ENCODE measurements around the gene MGMT.

The MGMT gene

GRCh38 chr10:129740532-129741279, 273.7 kb downstream of the MGMT start:
- Histone ChIP-seq H3K27me3 (ENCODE audit: insufficient read depth, poor library complexity, severe bottlenecking) (no peaks in the 10 kb centered on the region), H3K27ac (replicated peaks) (no peak overlapping the region), H3K4me3 (replicated peaks; ENCODE audit: insufficient read depth, low read length) (no peak overlapping the region)
- TF ChIP-seq POLR2AphosphoS5 (IDR thresholded peaks at IDR 0.05; ENCODE audit: low read depth): no peak
- no peak for TF ChIP-seq CTCF (IDR thresholded peaks at IDR 0.05; ENCODE audit: insufficient read depth, low read length)
- TF ChIP-seq REST (IDR thresholded peaks at IDR 0.05; ENCODE audit: insufficient replicate concordance, low read depth): no peak
- TF ChIP-seq GABPA (IDR thresholded peaks at IDR 0.05; ENCODE audit: low read depth): no peak
- no peak for TF ChIP-seq SPI1 (IDR thresholded peaks at IDR 0.05; ENCODE audit: borderline replicate concordance, low read depth)
- no peak for DNase-seq (ENCODE audit: low read depth in 1 of 2, low spot score in 1 of 2)

- Histone ChIP-seq H3K27me3 (ENCODE audit: insufficient read depth, poor library complexity, severe bottlenecking) (no peaks in the 10 kb centered on the region), H3K4me3 (replicated peaks; ENCODE audit: insufficient read depth, low read length) (no peak overlapping the region), H3K27ac (replicated peaks) (no peak overlapping the region)
- no peak for TF ChIP-seq POLR2AphosphoS5 (IDR thresholded peaks at IDR 0.05; ENCODE audit: low read depth)
- TF ChIP-seq CTCF (IDR thresholded peaks at IDR 0.05; ENCODE audit: insufficient read depth, low read length): no peak
- no peak for TF ChIP-seq SPI1 (IDR thresholded peaks at IDR 0.05; ENCODE audit: borderline replicate concordance, low read depth)
- no peak for TF ChIP-seq GABPA (IDR thresholded peaks at IDR 0.05; ENCODE audit: low read depth)
- TF ChIP-seq REST (IDR thresholded peaks at IDR 0.05; ENCODE audit: insufficient replicate concordance, low read depth): no peak
- DNase-seq (ENCODE audit: low read depth in 1 of 2, low spot score in 1 of 2): no peak
These were observed 274.4 kb downstream of the MGMT start for GRCh38 chr10:129741280-129741977.

GRCh38 chr10:129741978-129742741, 275.1 kb downstream of the MGMT start:
- no peak for TF ChIP-seq GABPA (IDR thresholded peaks at IDR 0.05; ENCODE audit: low read depth)
- TF ChIP-seq REST (IDR thresholded peaks at IDR 0.05; ENCODE audit: insufficient replicate concordance, low read depth): no peak
- TF ChIP-seq CTCF (IDR thresholded peaks at IDR 0.05; ENCODE audit: insufficient read depth, low read length): no peak
- TF ChIP-seq POLR2AphosphoS5 (IDR thresholded peaks at IDR 0.05; ENCODE audit: low read depth): no peak
- TF ChIP-seq SPI1 (IDR thresholded peaks at IDR 0.05; ENCODE audit: borderline replicate concordance, low read depth): no peak
- no peaks in the 10 kb centered on the region for H3K27me3 ChIP-seq (ENCODE audit: insufficient read depth, poor library complexity, severe bottlenecking)

More at GRCh38 chr10:129741978-129742741, 275.1 kb downstream of the MGMT start:
- no peak overlapping the region for H3K27ac ChIP-seq (replicated peaks)
- H3K4me3 ChIP-seq (replicated peaks; ENCODE audit: insufficient read depth, low read length): no peak overlapping the region
- no peak for DNase-seq (ENCODE audit: low read depth in 1 of 2, low spot score in 1 of 2)
